Activated CD8-positive, alpha-beta memory T cell treated with anti-CD3 and anti-CD28 coated beads, Interleukin-2, amount 50 U/mL, for 1 hour (primary cell): Measurements from ENCODE around the gene IGSF8.

Experiments used
- DNase-seq: peaks from one replicate; pipeline ENCODE4 v3.0.0-alpha.2; 2020; ENCODE audit errors: extremely low read depth

Gene IGSF8

GRCh38 chr1:160107512-160107911, 9.1 kb upstream of the IGSF8 start:
- DNase-seq = no peak

GRCh38 chr1:160105155-160105554, 6.7 kb upstream of the IGSF8 start:
- DNase-seq = no peak

GRCh38 chr1:160104486-160104885, 6.1 kb upstream of the IGSF8 start:
- no peak for DNase-seq

- DNase-seq = no peak
Measured at GRCh38 chr1:160103658-160104408, 5.4 kb upstream of the IGSF8 start.

- DNase-seq = no peak
Measured at GRCh38 chr1:160101717-160102522, 3.5 kb upstream of the IGSF8 start.

GRCh38 chr1:160101037-160101716, 2.8 kb upstream of the IGSF8 start:
- peak; percentile 63 for DNase-seq

- DNase-seq = no peak
Measured at GRCh38 chr1:160099716-160100375, 1.4 kb upstream of the IGSF8 start.

GRCh38 chr1:160098852-160099561, 588 bp upstream of the IGSF8 start:
- peak; percentile 89 for DNase-seq

- DNase-seq = no peak
Measured at GRCh38 chr1:160097151-160097910, 1.1 kb downstream of the IGSF8 start.

GRCh38 chr1:160096274-160097116, 1.9 kb downstream of the IGSF8 start:
- DNase-seq = no peak

GRCh38 chr1:160095382-160096105, 2.9 kb downstream of the IGSF8 start:
- DNase-seq = no peak

GRCh38 chr1:160094806-160095205, 3.6 kb downstream of the IGSF8 start:
- DNase-seq = no peak

GRCh38 chr1:160094291-160094625, 4.2 kb downstream of the IGSF8 start:
- DNase-seq = no peak

- DNase-seq = no peak
Measured at GRCh38 chr1:160093624-160094290, 4.7 kb downstream of the IGSF8 start.

- DNase-seq = no peak
Measured at GRCh38 chr1:160093069-160093395, 5.4 kb downstream of the IGSF8 start.

- DNase-seq = no peak
Measured at GRCh38 chr1:160092366-160093068, 5.9 kb downstream of the IGSF8 start.

GRCh38 chr1:160091666-160092223, 6.7 kb downstream of the IGSF8 start:
- no peak for DNase-seq

GRCh38 chr1:160090760-160091159, 7.7 kb downstream of the IGSF8 start:
- no peak for DNase-seq
